K562 (cell line): ENCODE measurements around the gene BCL2A1. TPM values are rescaled to one million over a fixed set of nuclear protein-coding genes. Genes with fewer than 3 reads are reported as not detected.

Source experiments
- ATAC-seq: fragments of 200-7000 bp; cut with Tn5 transposase; 3 replicates; pipeline ENCODE4 v1.9.1; 2020; ENCODE audit warnings: moderate library complexity
- BruUV-seq: library from RNA; stranded (reverse); fragments of 400-500 nt; replicated peaks from 2 replicates; lab custom pipeline; 2021; lab: Mats Ljungman, UMichigan
- CTCF ChIA-PET: fragments of 300-600 bp; formaldehyde crosslinking; extraction: SDS; loops from one replicate; lab custom pipeline; 2021; ENCODE audit warnings: low intra/inter-chr PET ratio; lab: Yijun Ruan, JAX
- POLR2A ChIA-PET: fragments of 300-600, 350-650 bp; sonication (Branson Sonifier 250); formaldehyde crosslinking; extraction: SDS; loops from one replicate; lab custom pipeline; 2021; ENCODE audit warnings: antibody characterized with exemption, inconsistent platforms; lab: Yijun Ruan, JAX
- DNase-seq, 4 experiments: peaks; one replicate each; pipeline versions ENCODE4 v3.0.0 to v3.0.0-alpha.2; 2011 to 2018; ENCODE audit warnings: low spot score in 3 of 4, mixed read lengths in 3 of 4; ENCODE audit errors: extremely low read depth in 1 of 4
- FAIRE-seq: peaks from 2 replicates; lab custom pipeline; 2011; peaks lifted over from hg19 to GRCh38; lab: Jason Lieb, UNC
- H2AFZ ChIP-seq: 2 replicates; pipeline ENCODE4 v1.6.0; 2011; ENCODE audit warnings: low read depth, low read length, control low read depth, inconsistent platforms
- H3K27ac ChIP-seq: fragments of 200-600 bp; 3 replicates; pipeline ENCODE4 v1.8.0; 2011; ENCODE audit warnings: low read depth, mild to moderate bottlenecking, control low read depth, inconsistent platforms, low read length, moderate library complexity, mixed read lengths; ENCODE audit errors: extremely low read depth
- H3K27me3 ChIP-seq, 2 experiments: fragments of 300-600 bp in 1 of 2; 2 replicates in 1 of 2; 3 replicates in 1 of 2; pipeline versions ENCODE4 v1.6.0 to v1.8.0; 2011; ENCODE audit warnings: inconsistent platforms in 2 of 2, low read length in 2 of 2, mild to moderate bottlenecking in 1 of 2, mixed read lengths in 1 of 2, moderate library complexity in 1 of 2; ENCODE audit not compliant: control insufficient read depth in 2 of 2, insufficient read depth in 2 of 2
- H3K36me3 ChIP-seq: fragments of 300-600 bp; 3 replicates; pipeline ENCODE4 v1.8.0; 2011; ENCODE audit warnings: mild to moderate bottlenecking, low read length, inconsistent platforms; ENCODE audit not compliant: control insufficient read depth, insufficient read depth
- H3K4me1 ChIP-seq, 2 experiments: fragments of 200-600 bp in 1 of 2; replicated peaks in 1 of 2; 2 replicates in 1 of 2; 3 replicates in 1 of 2; pipeline versions ENCODE4 v1.5.1 to v1.8.0; 2011; ENCODE audit warnings: inconsistent platforms in 2 of 2, low read length in 2 of 2, mild to moderate bottlenecking in 1 of 2, mixed read lengths in 1 of 2, moderate library complexity in 1 of 2; ENCODE audit not compliant: control insufficient read depth in 2 of 2, insufficient read depth in 2 of 2
- H3K4me2 ChIP-seq: 2 replicates; pipeline ENCODE4 v1.6.1; 2011; ENCODE audit warnings: low read length, control low read depth, inconsistent platforms, mixed read lengths; ENCODE audit not compliant: insufficient read depth
- H3K4me3 ChIP-seq: fragments of 200-600 bp; sonication (generic), shearing (Covaris generic); 2 replicates; pipeline ENCODE4 v1.5.1; 2016; ENCODE audit warnings: control low read depth, inconsistent platforms
- H3K79me2 ChIP-seq: fragments of 200-600 bp; 3 replicates; pipeline ENCODE4 v1.8.0; 2011; ENCODE audit warnings: low read length, inconsistent platforms; ENCODE audit not compliant: control insufficient read depth, insufficient read depth
- H3K9ac ChIP-seq, 2 experiments: 2 replicates each; pipeline versions ENCODE4 v1.6.0 to v1.6.1; 2011; ENCODE audit warnings: low read depth in 2 of 2, low read length in 2 of 2, control low read depth in 1 of 2, inconsistent platforms in 1 of 2, mild to moderate bottlenecking in 1 of 2, mixed read lengths in 1 of 2; ENCODE audit not compliant: insufficient read depth in 1 of 2
- H3K9me1 ChIP-seq: one replicate; pipeline ENCODE4 v1.6.0; 2011; ENCODE audit warnings: inconsistent platforms, mild to moderate bottlenecking, low read length, moderate library complexity; ENCODE audit not compliant: control insufficient read depth, insufficient read depth
- H3K9me3 ChIP-seq: replicated peaks from 2 replicates; pipeline ENCODE4 v1.5.1; 2011; ENCODE audit warnings: low read depth, low read length, inconsistent platforms; ENCODE audit not compliant: control insufficient read depth, insufficient read depth
- H4K20me1 ChIP-seq: replicated peaks from 2 replicates; pipeline ENCODE4 v1.6.1; 2011; ENCODE audit warnings: low read length, inconsistent platforms, mixed read lengths; ENCODE audit not compliant: control insufficient read depth, insufficient read depth
- BRD4 ChIP-seq: fragments of 200-600 bp; sonication (generic); IDR thresholded peaks from 2 replicates; pipeline ENCODE4 v1.6.1; 2017; ENCODE audit warnings: inconsistent platforms
- DPF2 ChIP-seq: fragments of 450-650 bp; IDR thresholded peaks from 2 replicates; pipeline ENCODE4 v1.6.1; 2016
- HDAC8 ChIP-seq: fragments of 450-650 bp; IDR thresholded peaks from 2 replicates; pipeline ENCODE4 v1.6.1; 2016; ENCODE audit warnings: mild to moderate bottlenecking, missing genetic modification characterization, moderate library complexity, missing compliant biosample characterization
- JUN ChIP-seq, 2 experiments: sonication (generic) in 1 of 2; formaldehyde crosslinking in 1 of 2; IDR thresholded peaks; 2 replicates each; pipeline versions ENCODE4 v1.6.1 to v1.8.0; 2012 to 2022; ENCODE audit warnings: borderline replicate concordance in 2 of 2, mild to moderate bottlenecking in 2 of 2, improper control_type of control experiment in 1 of 2, low read depth in 1 of 2, low read length in 1 of 2, missing genetic modification reagents in 1 of 2
- SMARCA4 ChIP-seq: fragments of 450-650 bp; IDR thresholded peaks from 2 replicates; pipeline ENCODE4 v1.6.1; 2016
- XRCC3 ChIP-seq: fragments of 450-650 bp; IDR thresholded peaks from 2 replicates; pipeline ENCODE4 v1.6.1; 2017; ENCODE audit warnings: mild to moderate bottlenecking, moderate library complexity
- ZBTB17 ChIP-seq: fragments of 450-650 bp; formaldehyde crosslinking; IDR thresholded peaks from 2 replicates; pipeline ENCODE4 v1.4.0; 2020; ENCODE audit warnings: mild to moderate bottlenecking
- ZNF175 ChIP-seq: fragments of 200-800 bp; sonication (Bioruptor generic); IDR thresholded peaks from 2 replicates; pipeline ENCODE4 v1.6.1; 2016; ENCODE audit warnings: low read depth, mild to moderate bottlenecking, missing genetic modification characterization, missing compliant biosample characterization
- ZNF316 ChIP-seq: fragments of 450-650 bp; IDR thresholded peaks from 2 replicates; pipeline ENCODE4 v1.6.1; 2016
- ZNF586 ChIP-seq: fragments of 450-650 bp; formaldehyde crosslinking; conservative IDR thresholded peaks from 2 replicates; pipeline ENCODE4 v1.4.0; 2020; ENCODE audit warnings: mild to moderate bottlenecking, moderate library complexity
- WGBS: fragments of 100-300 bp; shearing (Covaris generic); methylation state at CpG from one replicate; pipeline ENCODE4 v1.1.6; 2016; ENCODE audit warnings: low coverage, mixed read lengths; ENCODE audit not compliant: insufficient coverage; ENCODE audit errors: missing lambda C conversion rate; 5-methylcytosine and 5-hydroxymethylcytosine counted together
- in situ Hi-C: fragments of 300-500 bp; cut with MboI; formaldehyde crosslinking; loops from 4 replicates; pipeline ENCODE4 v1.15.0; 2018; ENCODE audit warnings: inconsistent platforms, mixed read lengths
- intact Hi-C: fragments of 100-400 bp; cut with micrococcal nuclease; formaldehyde crosslinking; loops from 2 replicates; pipeline ENCODE4 v1.14.2; 2022
- polyA plus RNA-seq, 8 experiments: library from polyadenylated mRNA; depleted of rRNA in 4 of 8; stranded (reverse) in 5 of 8; unstranded in 3 of 8; fragments of >200 nt; fragmentation: Nextera tagmentation in 2 of 8; fragmentation: Illumina TruSeq in 1 of 8; extraction: Ambion mirVana in 2 of 8; extraction: Trizol in 1 of 8; gene quantifications; 2 replicates each; pipeline versions ENCODE4 v1.2.1 to v1.2.3, GENCODE V29; 2011 to 2014; ENCODE audit warnings: inconsistent platforms in 1 of 8, missing spikeins in 1 of 8
- total RNA-seq, 7 experiments: library from RNA; depleted of rRNA in 6 of 7; stranded (reverse); fragments of >200 nt in 6 of 7; fragmentation: Illumina TruSeq in 2 of 7; extraction: Trizol in 2 of 7; gene quantifications; 2 replicates each; pipeline versions ENCODE4 v1.2.1 to v1.2.3, GENCODE V29; 2011 to 2021; ENCODE audit warnings: low replicate concordance in 1 of 7
- TF ChIP-seq, protein P1 (sequence below), 2 experiments: IDR thresholded peaks; 2 replicates each; pipeline ENCODE4 v1.6.1; 2011; ENCODE audit warnings: borderline replicate concordance in 1 of 2, control low read depth in 1 of 2, low read depth in 1 of 2, low read length in 1 of 2, mild to moderate bottlenecking in 1 of 2, mixed read lengths in 1 of 2, moderate library complexity in 1 of 2; ENCODE audit not compliant: insufficient read depth in 1 of 2, insufficient read length in 1 of 2, poor library complexity in 1 of 2, severe bottlenecking in 1 of 2; ENCODE audit errors: extremely low read depth in 1 of 2
- TF ChIP-seq, protein P2 (sequence below), 2 experiments: fragments of 450-650 bp; conservative IDR thresholded peaks; 2 replicates each; pipeline ENCODE4 v1.6.1; 2017; ENCODE audit warnings: mild to moderate bottlenecking in 2 of 2, moderate library complexity in 2 of 2
- TF ChIP-seq, protein P3 (sequence below): fragments of 200-800 bp; sonication (Bioruptor generic); IDR thresholded peaks from 2 replicates; pipeline ENCODE4 v1.6.1; 2016; ENCODE audit warnings: missing genetic modification characterization, missing compliant biosample characterization

BCL2A1 gene
- total and polyA plus RNA-seq, 9 of the 15 experiments (the other 6 are each of a cell fraction or from before 2014, with no cell fraction given): 0.11 to 1.2 (median 0.25) TPM; not detected in 4

DNA sequence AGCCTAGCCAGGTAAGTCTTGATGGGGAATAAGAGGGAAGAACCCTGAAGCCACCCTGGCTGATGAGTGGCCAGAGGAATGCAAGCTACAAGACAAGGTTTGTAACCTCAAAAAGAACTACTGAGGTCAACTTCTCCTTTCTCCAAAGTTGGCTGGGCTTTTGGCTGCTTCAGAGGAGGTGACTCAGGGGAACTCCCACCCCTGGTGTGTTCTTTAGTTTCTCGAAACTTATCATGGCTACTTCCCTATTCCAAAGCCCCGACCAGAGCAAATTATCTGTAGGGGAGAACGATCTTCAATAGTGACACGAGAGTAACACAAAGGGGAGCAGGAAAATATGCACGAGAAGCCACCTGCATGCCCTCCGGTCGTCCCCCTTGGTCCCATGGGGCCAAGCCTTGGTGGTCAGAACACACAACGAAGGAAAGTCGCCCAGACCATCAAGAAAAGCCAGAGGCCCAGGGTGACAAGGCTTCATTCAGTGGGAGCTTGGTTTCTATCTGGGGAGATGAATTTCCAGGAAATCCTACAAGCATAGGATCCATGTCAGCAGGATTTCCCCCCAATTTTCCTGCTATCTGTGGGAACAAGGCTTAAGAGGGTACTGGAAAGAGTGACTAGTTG is 6.5 kb upstream of the BCL2A1 start:
- ATAC-seq: peak; percentile 84
- Histone ChIP-seq H3K9me1 (no peaks in the 10 kb centered on the region), H3K79me2 (no peaks in the 10 kb centered on the region), H3K27me3 (no peaks in the 10 kb centered on the region), H4K20me1 (no peaks in the 10 kb centered on the region), H3K4me3 (no peak overlapping the region), H3K9ac (peak overlapping the region; percentile 12 to 49; a peak in 2 of 4 replicates), H3K4me2 (peak overlapping the region; percentile 34), H3K27ac (peak overlapping the region; percentile 43; the same call in 2 of the 3 replicates), H3K4me1 (peaks cover 4 to 30% of the 10 kb centered on the region in 2 experiments; a peak in 4 of 5 replicates), H2AFZ (peak overlapping the region; percentile 83), H3K9me3 (no peaks in the 10 kb centered on the region), H3K36me3 (no peaks in the 10 kb centered on the region)
- peak; percentile 85 for FAIRE-seq
- in situ Hi-C loops: no loop called here
- intact Hi-C loops: no loop called here
- POLR2A ChIA-PET: interaction anchor here (0.6 to 1.9 kb wide), 4 partner anchors 9 to 109 kb away, joined by 3 to 9 read pairs (median 4); no protein-coding TSS in a partner anchor
- peak in 2 of 4 experiments; percentile 38 to 67 for DNase-seq
- 11% methylated on average over 9 of the region's 9 CpGs for WGBS
- no TSS peak for BruUV-seq
- CTCF ChIA-PET: no interaction called here
- TF ChIP-seq ZNF316: no peak
- peak; percentile 57; the same call in 1 of the 2 replicates for TF ChIP-seq JUN (IDR thresholded peaks at IDR 0.05; ENCODE audit: borderline replicate concordance, low read depth, low read length)
- no peak for TF ChIP-seq JUN (CRISPR knock-in tag; IDR thresholded peaks at IDR 0.05; ENCODE audit: borderline replicate concordance)
- peak; percentile 60 for TF ChIP-seq DPF2
- TF ChIP-seq BRD4: 0 out of 2 replicates have a peak, but pooled peaks have one; percentile 41
- TF ChIP-seq, protein P1, sequence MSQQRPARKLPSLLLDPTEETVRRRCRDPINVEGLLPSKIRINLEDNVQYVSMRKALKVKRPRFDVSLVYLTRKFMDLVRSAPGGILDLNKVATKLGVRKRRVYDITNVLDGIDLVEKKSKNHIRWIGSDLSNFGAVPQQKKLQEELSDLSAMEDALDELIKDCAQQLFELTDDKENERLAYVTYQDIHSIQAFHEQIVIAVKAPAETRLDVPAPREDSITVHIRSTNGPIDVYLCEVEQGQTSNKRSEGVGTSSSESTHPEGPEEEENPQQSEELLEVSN (IDR thresholded peaks at IDR 0.05; ENCODE audit: borderline replicate concordance in 1 of 2, extremely low read depth in 1 of 2, insufficient read depth in 1 of 2, insufficient read length in 1 of 2, low read depth in 1 of 2, low read length in 1 of 2, poor library complexity in 1 of 2, severe bottlenecking in 1 of 2): no peak
- TF ChIP-seq ZBTB17 (CRISPR knock-in tag): no peak
- TF ChIP-seq, protein P2, sequence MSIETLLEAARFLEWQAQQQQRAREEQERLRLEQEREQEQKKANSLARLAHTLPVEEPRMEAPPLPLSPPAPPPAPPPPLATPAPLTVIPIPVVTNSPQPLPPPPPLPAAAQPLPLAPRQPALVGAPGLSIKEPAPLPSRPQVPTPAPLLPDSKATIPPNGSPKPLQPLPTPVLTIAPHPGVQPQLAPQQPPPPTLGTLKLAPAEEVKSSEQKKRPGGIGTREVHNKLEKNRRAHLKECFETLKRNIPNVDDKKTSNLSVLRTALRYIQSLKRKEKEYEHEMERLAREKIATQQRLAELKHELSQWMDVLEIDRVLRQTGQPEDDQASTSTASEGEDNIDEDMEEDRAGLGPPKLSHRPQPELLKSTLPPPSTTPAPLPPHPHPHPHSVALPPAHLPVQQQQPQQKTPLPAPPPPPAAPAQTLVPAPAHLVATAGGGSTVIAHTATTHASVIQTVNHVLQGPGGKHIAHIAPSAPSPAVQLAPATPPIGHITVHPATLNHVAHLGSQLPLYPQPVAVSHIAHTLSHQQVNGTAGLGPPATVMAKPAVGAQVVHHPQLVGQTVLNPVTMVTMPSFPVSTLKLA (conservative IDR thresholded peaks at IDR 0.05): no peak
- no peak for TF ChIP-seq ZNF586 (CRISPR knock-in tag)
- TF ChIP-seq, protein P3, sequence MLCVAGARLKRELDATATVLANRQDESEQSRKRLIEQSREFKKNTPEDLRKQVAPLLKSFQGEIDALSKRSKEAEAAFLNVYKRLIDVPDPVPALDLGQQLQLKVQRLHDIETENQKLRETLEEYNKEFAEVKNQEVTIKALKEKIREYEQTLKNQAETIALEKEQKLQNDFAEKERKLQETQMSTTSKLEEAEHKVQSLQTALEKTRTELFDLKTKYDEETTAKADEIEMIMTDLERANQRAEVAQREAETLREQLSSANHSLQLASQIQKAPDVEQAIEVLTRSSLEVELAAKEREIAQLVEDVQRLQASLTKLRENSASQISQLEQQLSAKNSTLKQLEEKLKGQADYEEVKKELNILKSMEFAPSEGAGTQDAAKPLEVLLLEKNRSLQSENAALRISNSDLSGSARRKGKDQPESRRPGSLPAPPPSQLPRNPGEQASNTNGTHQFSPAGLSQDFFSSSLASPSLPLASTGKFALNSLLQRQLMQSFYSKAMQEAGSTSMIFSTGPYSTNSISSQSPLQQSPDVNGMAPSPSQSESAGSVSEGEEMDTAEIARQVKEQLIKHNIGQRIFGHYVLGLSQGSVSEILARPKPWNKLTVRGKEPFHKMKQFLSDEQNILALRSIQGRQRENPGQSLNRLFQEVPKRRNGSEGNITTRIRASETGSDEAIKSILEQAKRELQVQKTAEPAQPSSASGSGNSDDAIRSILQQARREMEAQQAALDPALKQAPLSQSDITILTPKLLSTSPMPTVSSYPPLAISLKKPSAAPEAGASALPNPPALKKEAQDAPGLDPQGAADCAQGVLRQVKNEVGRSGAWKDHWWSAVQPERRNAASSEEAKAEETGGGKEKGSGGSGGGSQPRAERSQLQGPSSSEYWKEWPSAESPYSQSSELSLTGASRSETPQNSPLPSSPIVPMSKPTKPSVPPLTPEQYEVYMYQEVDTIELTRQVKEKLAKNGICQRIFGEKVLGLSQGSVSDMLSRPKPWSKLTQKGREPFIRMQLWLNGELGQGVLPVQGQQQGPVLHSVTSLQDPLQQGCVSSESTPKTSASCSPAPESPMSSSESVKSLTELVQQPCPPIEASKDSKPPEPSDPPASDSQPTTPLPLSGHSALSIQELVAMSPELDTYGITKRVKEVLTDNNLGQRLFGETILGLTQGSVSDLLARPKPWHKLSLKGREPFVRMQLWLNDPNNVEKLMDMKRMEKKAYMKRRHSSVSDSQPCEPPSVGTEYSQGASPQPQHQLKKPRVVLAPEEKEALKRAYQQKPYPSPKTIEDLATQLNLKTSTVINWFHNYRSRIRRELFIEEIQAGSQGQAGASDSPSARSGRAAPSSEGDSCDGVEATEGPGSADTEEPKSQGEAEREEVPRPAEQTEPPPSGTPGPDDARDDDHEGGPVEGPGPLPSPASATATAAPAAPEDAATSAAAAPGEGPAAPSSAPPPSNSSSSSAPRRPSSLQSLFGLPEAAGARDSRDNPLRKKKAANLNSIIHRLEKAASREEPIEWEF (CRISPR knock-in tag): 0 out of 2 replicates have a peak, but pooled peaks have one; percentile 7
- no peak for TF ChIP-seq XRCC3
- 0 out of 2 replicates have a peak, but pooled peaks have one; percentile 35 for TF ChIP-seq ZNF175 (CRISPR knock-in tag)
- TF ChIP-seq SMARCA4: peak; percentile 69
- TF ChIP-seq HDAC8 (tag): no peak
